Keratinocyte (primary cell): ENCODE results near the gene DCST2. TPM values are rescaled to one million over a fixed set of nuclear protein-coding genes. Genes with fewer than 3 reads are reported as not detected.

Experiments
- DNase-seq: peaks from one replicate; pipeline ENCODE4 v3.0.0-alpha.2; 2011; ENCODE audit warnings: low read depth, missing footprints, low spot score
- FAIRE-seq: peaks from 2 replicates; lab custom pipeline; 2011; peaks lifted over from hg19 to GRCh38; lab: Jason Lieb, UNC
- H2AFZ ChIP-seq: 2 replicates; pipeline ENCODE4 v1.6.0; 2012; ENCODE audit warnings: low read length, control low read depth, inconsistent platforms; ENCODE audit not compliant: control insufficient read depth
- H3K27ac ChIP-seq: 2 replicates; pipeline ENCODE4 v1.5.1; 2011; ENCODE audit warnings: low read length; ENCODE audit not compliant: control insufficient read depth, insufficient read depth
- H3K27me3 ChIP-seq: 3 replicates; pipeline ENCODE4 v1.6.0; 2011; ENCODE audit warnings: low read length; ENCODE audit not compliant: control insufficient read depth, insufficient read depth; ENCODE audit errors: extremely low read depth
- H3K36me3 ChIP-seq, 2 experiments: 2 replicates in 1 of 2; 3 replicates in 1 of 2; pipeline ENCODE4 v1.5.1; 2011; ENCODE audit warnings: low read length in 2 of 2, mild to moderate bottlenecking in 1 of 2; ENCODE audit not compliant: control insufficient read depth in 2 of 2, insufficient read depth in 2 of 2; ENCODE audit errors: extremely low read depth in 1 of 2
- H3K4me1 ChIP-seq: 3 replicates; pipeline ENCODE4 v1.5.1; 2011; ENCODE audit warnings: low read length; ENCODE audit not compliant: control insufficient read depth, insufficient read depth; ENCODE audit errors: extremely low read depth
- H3K4me2 ChIP-seq: 3 replicates; pipeline ENCODE4 v1.6.0; 2011; ENCODE audit warnings: low read depth, low read length; ENCODE audit not compliant: control insufficient read depth, insufficient read depth; ENCODE audit errors: extremely low read depth
- H3K4me3 ChIP-seq, 3 experiments: fragments of 200-600 bp in 1 of 3; sonication (generic) in 1 of 3; 2 replicates in 2 of 3; 3 replicates in 1 of 3; pipeline ENCODE4 v1.5.1; 2011 to 2016; ENCODE audit warnings: low read length in 3 of 3, mild to moderate bottlenecking in 3 of 3, control low read depth in 2 of 3, inconsistent platforms in 1 of 3, low read depth in 1 of 3, mixed read lengths in 1 of 3, mixed run types in 1 of 3, moderate library complexity in 1 of 3; ENCODE audit not compliant: control insufficient read depth in 2 of 3, insufficient read depth in 2 of 3; ENCODE audit errors: extremely low read depth in 1 of 3
- H3K79me2 ChIP-seq: 2 replicates; pipeline ENCODE4 v1.6.0; 2012; ENCODE audit warnings: low read length; ENCODE audit not compliant: control insufficient read depth, insufficient read depth
- H3K9ac ChIP-seq: 3 replicates; pipeline ENCODE4 v1.6.0; 2011; ENCODE audit warnings: low read length; ENCODE audit not compliant: control insufficient read depth, insufficient read depth; ENCODE audit errors: extremely low read depth
- H3K9me1 ChIP-seq: 3 replicates; pipeline ENCODE4 v1.6.0; 2011; ENCODE audit warnings: low read length; ENCODE audit not compliant: control insufficient read depth, insufficient read depth; ENCODE audit errors: extremely low read depth
- H3K9me3 ChIP-seq: 2 replicates; pipeline ENCODE4 v1.5.1; 2012; ENCODE audit warnings: low read depth, low read length; ENCODE audit not compliant: control insufficient read depth
- H4K20me1 ChIP-seq: 3 replicates; pipeline ENCODE4 v1.6.0; 2011; ENCODE audit warnings: low read length; ENCODE audit not compliant: control insufficient read depth, insufficient read depth; ENCODE audit errors: extremely low read depth
- CTCF ChIP-seq, 3 experiments: IDR thresholded peaks in 1 of 3; conservative IDR thresholded peaks in 1 of 3; optimal IDR thresholded peaks in 1 of 3; 2 replicates in 2 of 3; 3 replicates in 1 of 3; pipeline versions ENCODE3 to v1.5.1; 2011; ENCODE audit warnings: low read length in 3 of 3, mild to moderate bottlenecking in 3 of 3, moderate library complexity in 2 of 3, control low read depth in 1 of 3, inconsistent platforms in 1 of 3; ENCODE audit not compliant: insufficient read depth in 2 of 3; ENCODE audit errors: extremely low read depth in 1 of 3
- EZH2 ChIP-seq: IDR thresholded peaks from one replicate; pipeline ENCODE4 v1.6.1; 2012; ENCODE audit warnings: inconsistent platforms, mild to moderate bottlenecking, low read length, moderate library complexity
- dilution Hi-C: fragments of 300-500 bp; cut with MboI; formaldehyde crosslinking; loops from one replicate; pipeline ENCODE4 v1.7.0; 2020; ENCODE audit warnings: low sequenced_read_pairs; ENCODE audit not compliant: extremely low pct_ligation_motif_present
- polyA plus RNA-seq, 5 experiments: library from polyadenylated mRNA; depleted of rRNA in 3 of 5; stranded (reverse) in 3 of 5; stranded (forward) in 1 of 5; unstranded in 1 of 5; fragments of >200 nt; gene quantifications; 1 replicate in 1 of 5; 2 replicates in 3 of 5; 3 replicates in 1 of 5; pipeline versions ENCODE4 v1.2.1 to v1.2.3, GENCODE V29; 2011 to 2012; ENCODE audit warnings: missing spikeins in 2 of 5, low read depth in 1 of 5, low replicate concordance in 1 of 5

The DCST2 gene
- polyA plus RNA-seq, 1 donor (not counting 4 experiments of a cell fraction or from before 2014, with no cell fraction given): 0.14 TPM

- Histone ChIP-seq H3K36me3 (no peaks in the 10 kb centered on the region), H4K20me1 (no peaks in the 10 kb centered on the region), H3K27me3 (no peaks in the 10 kb centered on the region), H3K4me1 (peaks cover 31% of the 10 kb centered on the region), H3K27ac (peak overlapping the region; percentile 53), H2AFZ (no peak overlapping the region), H3K9me3 (no peaks in the 10 kb centered on the region), H3K4me3 (peak overlapping the region in 1 of 3 experiments; percentile 16), H3K9ac (no peak overlapping the region), H3K4me2 (peak overlapping the region; percentile 59), H3K79me2 (no peaks in the 10 kb centered on the region), H3K9me1 (peaks cover 3% of the 10 kb centered on the region)
- FAIRE-seq: no peak
- dilution Hi-C loops: no loop called here
- DNase-seq: no peak
- TF ChIP-seq CTCF (optimal IDR thresholded peaks at IDR 0.05 in 1 of 3, IDR thresholded peaks at IDR 0.05 in 1 of 3, conservative IDR thresholded peaks at IDR 0.05 in 1 of 3; ENCODE audit: extremely low read depth in 1 of 3, insufficient read depth in 2 of 3, low read length in 3 of 3): no peak
- TF ChIP-seq EZH2: no peak
Observed at GRCh38 chr1:155037851-155038441, 4.4 kb upstream of the DCST2 start.

- Histone ChIP-seq H3K27ac (no peak overlapping the region), H3K4me3 (no peak overlapping the region), H3K9me3 (no peaks in the 10 kb centered on the region), H2AFZ (no peak overlapping the region), H3K36me3 (no peaks in the 10 kb centered on the region), H4K20me1 (no peaks in the 10 kb centered on the region), H3K4me1 (peaks cover 31% of the 10 kb centered on the region), H3K9me1 (peaks cover 3% of the 10 kb centered on the region), H3K9ac (no peak overlapping the region), H3K4me2 (no peak overlapping the region), H3K27me3 (no peaks in the 10 kb centered on the region), H3K79me2 (no peaks in the 10 kb centered on the region)
- no peak for DNase-seq
- no peak for FAIRE-seq
- dilution Hi-C loops: no loop called here
- TF ChIP-seq CTCF (optimal IDR thresholded peaks at IDR 0.05 in 1 of 3, IDR thresholded peaks at IDR 0.05 in 1 of 3, conservative IDR thresholded peaks at IDR 0.05 in 1 of 3; ENCODE audit: extremely low read depth in 1 of 3, insufficient read depth in 2 of 3, low read length in 3 of 3) (no peak), EZH2 (no peak)
Observed at GRCh38 chr1:155037043-155037442, 3.5 kb upstream of the DCST2 start.
